ENCODE results near the gene ATP8B1. TPM values are rescaled to one million over a fixed set of nuclear protein-coding genes. Genes with fewer than 3 reads are reported as not detected.
A peak's percentile ranks its signal among the peaks of the same experiment; 100 is the strongest.

Gene ATP8B1
- total RNA-seq, 1 donor from 2014 or later = 20.8 TPM

- FAIRE-seq = no peak
- no peaks in the 10 kb centered on the region for H3K27me3 ChIP-seq (ENCODE audit: control insufficient read depth, insufficient read depth, low read length)
- H3K4me3 ChIP-seq (ENCODE audit: low read depth, low read length) = no peak overlapping the region
- TF ChIP-seq, protein P1, sequence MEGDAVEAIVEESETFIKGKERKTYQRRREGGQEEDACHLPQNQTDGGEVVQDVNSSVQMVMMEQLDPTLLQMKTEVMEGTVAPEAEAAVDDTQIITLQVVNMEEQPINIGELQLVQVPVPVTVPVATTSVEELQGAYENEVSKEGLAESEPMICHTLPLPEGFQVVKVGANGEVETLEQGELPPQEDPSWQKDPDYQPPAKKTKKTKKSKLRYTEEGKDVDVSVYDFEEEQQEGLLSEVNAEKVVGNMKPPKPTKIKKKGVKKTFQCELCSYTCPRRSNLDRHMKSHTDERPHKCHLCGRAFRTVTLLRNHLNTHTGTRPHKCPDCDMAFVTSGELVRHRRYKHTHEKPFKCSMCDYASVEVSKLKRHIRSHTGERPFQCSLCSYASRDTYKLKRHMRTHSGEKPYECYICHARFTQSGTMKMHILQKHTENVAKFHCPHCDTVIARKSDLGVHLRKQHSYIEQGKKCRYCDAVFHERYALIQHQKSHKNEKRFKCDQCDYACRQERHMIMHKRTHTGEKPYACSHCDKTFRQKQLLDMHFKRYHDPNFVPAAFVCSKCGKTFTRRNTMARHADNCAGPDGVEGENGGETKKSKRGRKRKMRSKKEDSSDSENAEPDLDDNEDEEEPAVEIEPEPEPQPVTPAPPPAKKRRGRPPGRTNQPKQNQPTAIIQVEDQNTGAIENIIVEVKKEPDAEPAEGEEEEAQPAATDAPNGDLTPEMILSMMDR (IDR thresholded peaks at IDR 0.05; ENCODE audit: insufficient read depth, low read length, severe bottlenecking) = no peak
- DNase-seq (ENCODE audit: low read depth) = no peak
- H3K36me3 ChIP-seq (ENCODE audit: control insufficient read depth, insufficient read depth, low read length) = no peaks in the 10 kb centered on the region
These were observed 93.8 kb downstream of the ATP8B1 start for GRCh38 chr18:57709335-57709734.

DNA sequence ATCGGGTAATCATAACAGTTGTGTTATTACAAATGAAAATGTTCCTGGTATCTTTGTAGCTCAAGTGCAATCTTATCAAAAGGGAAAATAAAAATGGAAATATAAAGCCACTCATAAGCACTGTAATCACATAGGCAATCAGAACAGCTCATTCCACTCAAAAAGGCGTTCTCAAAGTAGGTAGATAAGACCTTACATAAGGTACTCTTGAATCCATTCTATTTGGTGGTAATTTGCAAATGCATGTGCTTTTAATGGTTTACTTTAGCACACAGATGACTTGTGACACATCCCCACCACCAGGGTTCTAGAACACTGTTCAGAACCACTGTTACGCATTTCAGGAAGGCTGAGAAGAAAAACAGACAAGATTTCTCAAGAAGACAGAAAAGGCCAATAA lies 94.8 kb downstream of the ATP8B1 start:
- no peak for DNase-seq (ENCODE audit: low read depth)
- no peak for FAIRE-seq
- TF ChIP-seq, protein P1 (IDR thresholded peaks at IDR 0.05; ENCODE audit: insufficient read depth, low read length, severe bottlenecking) = no peak

GRCh38 chr18:57705832-57706595 lies 97.1 kb downstream of the ATP8B1 start:
- DNase-seq (ENCODE audit: low read depth) = no peak
- TF ChIP-seq, protein P1 (IDR thresholded peaks at IDR 0.05; ENCODE audit: insufficient read depth, low read length, severe bottlenecking) = no peak
- Histone ChIP-seq H3K27me3 (ENCODE audit: control insufficient read depth, insufficient read depth, low read length) (no peaks in the 10 kb centered on the region), H3K4me3 (ENCODE audit: low read depth, low read length) (no peak overlapping the region), H3K36me3 (ENCODE audit: control insufficient read depth, insufficient read depth, low read length) (peaks cover 4% of the 10 kb centered on the region)
- no peak for FAIRE-seq

More for the DNA sequence above, 94.8 kb downstream of the ATP8B1 start:
- H3K27me3 ChIP-seq (ENCODE audit: control insufficient read depth, insufficient read depth, low read length) = no peaks in the 10 kb centered on the region
- no peaks in the 10 kb centered on the region for H3K36me3 ChIP-seq (ENCODE audit: control insufficient read depth, insufficient read depth, low read length)
- H3K4me3 ChIP-seq (ENCODE audit: low read depth, low read length) = no peak overlapping the region

- H3K4me3 ChIP-seq (ENCODE audit: low read depth, low read length) = no peak overlapping the region
- no peak for DNase-seq (ENCODE audit: low read depth)
- H3K27me3 ChIP-seq (ENCODE audit: control insufficient read depth, insufficient read depth, low read length) = no peaks in the 10 kb centered on the region
- FAIRE-seq = no peak
- H3K36me3 ChIP-seq (ENCODE audit: control insufficient read depth, insufficient read depth, low read length) = peaks cover 4% of the 10 kb centered on the region
- TF ChIP-seq, protein P1 (IDR thresholded peaks at IDR 0.05; ENCODE audit: insufficient read depth, low read length, severe bottlenecking) = no peak
These were observed 98.1 kb downstream of the ATP8B1 start for GRCh38 chr18:57705011-57705410.

GRCh38 chr18:57698571-57699276 lies 104.4 kb downstream of the ATP8B1 start:
- H3K4me3 ChIP-seq (ENCODE audit: low read depth, low read length) = no peak overlapping the region
- FAIRE-seq (no peak), DNase-seq (ENCODE audit: low read depth) (peak; percentile 70)
- H3K36me3 ChIP-seq (ENCODE audit: control insufficient read depth, insufficient read depth, low read length) = peaks cover 6% of the 10 kb centered on the region
- no peaks in the 10 kb centered on the region for H3K27me3 ChIP-seq (ENCODE audit: control insufficient read depth, insufficient read depth, low read length)
- TF ChIP-seq, protein P1 (IDR thresholded peaks at IDR 0.05; ENCODE audit: insufficient read depth, low read length, severe bottlenecking) = no peak
